SK-N-SH (cell line): ENCODE measurements around the gene RPS5. TPM values are rescaled to one million over a fixed set of nuclear protein-coding genes. Genes with fewer than 3 reads are reported as not detected.
A peak's percentile ranks its signal among the peaks of the same experiment; 100 is the strongest.

ENCODE experiments used
- CTCF ChIA-PET: fragments of 300-600, 350-600 bp; formaldehyde crosslinking; extraction: SDS; loops from one replicate; lab custom pipeline; 2021; lab: Yijun Ruan, JAX
- POLR2A ChIA-PET: fragments of 350-600 bp; sonication (Branson Sonifier 250); formaldehyde crosslinking; extraction: SDS; loops from one replicate; lab custom pipeline; 2020; ENCODE audit warnings: antibody characterized with exemption, inconsistent platforms; lab: Yijun Ruan, JAX
- DNase-seq: peaks from one replicate; pipeline ENCODE4 v3.0.0; 2012
- H2AFZ ChIP-seq: fragments of 200-600 bp; sonication (generic); 2 replicates; pipeline ENCODE4 v1.8.1; 2016; ENCODE audit warnings: antibody characterized with exemption, mild to moderate bottlenecking, low read depth
- H3F3A ChIP-seq: fragments of 200-600 bp; sonication (generic); replicated peaks from 2 replicates; pipeline ENCODE3; 2016; ENCODE audit warnings: antibody characterized with exemption, mild to moderate bottlenecking; ENCODE audit not compliant: insufficient read depth
- H3K27ac ChIP-seq, 2 experiments: fragments of 200-500 bp in 1 of 2; fragments of 200-600 bp in 1 of 2; sonication (Bioruptor generic) in 1 of 2; sonication (generic), shearing (Covaris generic) in 1 of 2; 2 replicates each; pipeline versions ENCODE4 v1.5.1 to v1.6.1; 2014 to 2016; ENCODE audit warnings: low read depth in 2 of 2, inconsistent platforms in 1 of 2, low read length in 1 of 2, mild to moderate bottlenecking in 1 of 2, mixed read lengths in 1 of 2
- H3K27me3 ChIP-seq: fragments of 200-600 bp; sonication (generic), shearing (Covaris generic); 2 replicates; pipeline ENCODE4 v1.6.1; 2016; ENCODE audit warnings: mixed run types; ENCODE audit not compliant: insufficient read depth
- H3K36me3 ChIP-seq, 2 experiments: fragments of 200-500 bp in 1 of 2; fragments of 200-600 bp in 1 of 2; sonication (Bioruptor generic) in 1 of 2; sonication (generic) in 1 of 2; replicated peaks in 1 of 2; 2 replicates each; pipeline versions ENCODE3 to v1.5.1; 2014 to 2016; ENCODE audit warnings: low read length in 1 of 2, mild to moderate bottlenecking in 1 of 2; ENCODE audit not compliant: insufficient read depth in 2 of 2, control insufficient read depth in 1 of 2
- H3K4me1 ChIP-seq, 2 experiments: fragments of 200-500 bp in 1 of 2; fragments of 200-600 bp in 1 of 2; sonication (Bioruptor generic) in 1 of 2; sonication (generic), shearing (Covaris generic) in 1 of 2; 2 replicates each; pipeline versions ENCODE4 v1.5.1 to v1.6.1; 2014 to 2016; ENCODE audit warnings: low read depth in 1 of 2, low read length in 1 of 2, mixed run types in 1 of 2; ENCODE audit not compliant: insufficient read depth in 2 of 2, control insufficient read depth in 1 of 2
- H3K4me2 ChIP-seq: fragments of 200-600 bp; sonication (generic), shearing (Covaris generic); 2 replicates; pipeline ENCODE4 v1.6.1; 2017; ENCODE audit warnings: mixed run types
- H3K4me3 ChIP-seq, 2 experiments: fragments of 200-500 bp in 1 of 2; fragments of 200-600 bp in 1 of 2; sonication (Bioruptor generic) in 1 of 2; sonication (generic), shearing (Covaris generic) in 1 of 2; 2 replicates each; pipeline versions ENCODE4 v1.5.1 to v1.8.1; 2014 to 2016; ENCODE audit warnings: low read depth in 2 of 2, inconsistent platforms in 1 of 2, low read length in 1 of 2, mild to moderate bottlenecking in 1 of 2, mixed read lengths in 1 of 2, moderate library complexity in 1 of 2
- H3K79me2 ChIP-seq: fragments of 200-600 bp; sonication (generic); 2 replicates; pipeline ENCODE4 v1.8.1; 2017; ENCODE audit warnings: mild to moderate bottlenecking; ENCODE audit not compliant: insufficient read depth
- H3K9ac ChIP-seq: fragments of 200-600 bp; sonication (generic); 2 replicates; pipeline ENCODE4 v1.6.1; 2017; ENCODE audit warnings: mixed run types
- H3K9me2 ChIP-seq: fragments of 200-600 bp; sonication (generic); 2 replicates; pipeline ENCODE4 v1.6.1; 2017; ENCODE audit warnings: mixed run types
- H3K9me3 ChIP-seq: fragments of 200-600 bp; sonication (generic); 2 replicates; pipeline ENCODE4 v1.6.1; 2017; ENCODE audit warnings: mixed run types, mild to moderate bottlenecking, moderate library complexity
- H4K20me1 ChIP-seq: fragments of 200-600 bp; sonication (generic); 2 replicates; pipeline ENCODE4 v1.6.1; 2017; ENCODE audit warnings: mild to moderate bottlenecking, mixed run types; ENCODE audit not compliant: insufficient read depth
- CHD2 ChIP-seq: fragments of 150-350 bp; IDR thresholded peaks from 2 replicates; pipeline ENCODE4 v1.6.1; 2018; ENCODE audit warnings: low read length; ENCODE audit not compliant: partially characterized antibody
- CTCF ChIP-seq: fragments of 200-600 bp; sonication (generic); IDR thresholded peaks from 2 replicates; pipeline ENCODE4 v1.6.1; 2017; ENCODE audit warnings: antibody characterized with exemption, mild to moderate bottlenecking, moderate library complexity
- EP300 ChIP-seq, 2 experiments: IDR thresholded peaks; 2 replicates each; pipeline versions ENCODE4 v1.4.0 to v1.6.1; 2012; ENCODE audit warnings: borderline replicate concordance in 1 of 2, low read depth in 1 of 2, low read length in 1 of 2
- FOSL2 ChIP-seq: IDR thresholded peaks from 2 replicates; pipeline ENCODE4 v1.4.0; 2012; ENCODE audit warnings: low read depth, mild to moderate bottlenecking, moderate library complexity, borderline replicate concordance
- JUND ChIP-seq: IDR thresholded peaks from 2 replicates; pipeline ENCODE4 v1.4.0; 2012
- MAX ChIP-seq: IDR thresholded peaks from 2 replicates; pipeline ENCODE4 v1.4.0; 2012; ENCODE audit warnings: low read depth
- MEF2A ChIP-seq: IDR thresholded peaks from 2 replicates; pipeline ENCODE4 v1.4.0; 2012; ENCODE audit warnings: low read depth, borderline replicate concordance
- MXI1 ChIP-seq: IDR thresholded peaks from 2 replicates; pipeline ENCODE4 v1.6.1; 2012; ENCODE audit warnings: mild to moderate bottlenecking, low read depth, low read length, improper control_type of control experiment
- NFIC ChIP-seq: IDR thresholded peaks from 2 replicates; pipeline ENCODE4 v1.4.0; 2012; ENCODE audit warnings: borderline replicate concordance
- PBX3 ChIP-seq: IDR thresholded peaks from 2 replicates; pipeline ENCODE4; 2012
- POLR2AphosphoS5 ChIP-seq: IDR thresholded peaks from 2 replicates; pipeline ENCODE4 v1.6.1; 2012; ENCODE audit warnings: low read depth, low read length
- RCOR1 ChIP-seq: fragments of 150-350 bp; IDR thresholded peaks from 2 replicates; pipeline ENCODE4 v1.6.1; 2017; ENCODE audit warnings: antibody characterized with exemption, low read length
- RFX5 ChIP-seq: IDR thresholded peaks from 2 replicates; pipeline ENCODE4 v1.6.1; 2012; ENCODE audit warnings: mild to moderate bottlenecking, improper control_type of control experiment, low read length
- YY1 ChIP-seq: IDR thresholded peaks from 2 replicates; pipeline ENCODE4 v1.4.0; 2012; ENCODE audit warnings: low read depth, mild to moderate bottlenecking
- WGBS: methylation state at CpG from one replicate; pipeline ENCODE4 v1.1.6; 2017; ENCODE audit warnings: low lambda C conversion rate; 5-methylcytosine and 5-hydroxymethylcytosine counted together
- polyA plus RNA-seq, 3 experiments: library from polyadenylated mRNA; depleted of rRNA; stranded (reverse); fragments of >200 nt; gene quantifications; 2 replicates each; pipeline ENCODE4 v1.2.3, GENCODE V29; 2012
- TF ChIP-seq, protein P1 (sequence below): fragments of 150-350 bp; IDR thresholded peaks from 2 replicates; pipeline ENCODE4 v1.6.1; 2017; ENCODE audit warnings: antibody characterized with exemption, low read length, low read depth, borderline replicate concordance

Gene RPS5
- polyA plus RNA-seq, 1 of the 3 experiments (the other 2 are of a cell fraction) = 4,334 TPM

GRCh38 chr19:58366585-58367430 lies 20.3 kb upstream of the RPS5 start:
- H3K4me3 ChIP-seq = no peak overlapping the region

DNA sequence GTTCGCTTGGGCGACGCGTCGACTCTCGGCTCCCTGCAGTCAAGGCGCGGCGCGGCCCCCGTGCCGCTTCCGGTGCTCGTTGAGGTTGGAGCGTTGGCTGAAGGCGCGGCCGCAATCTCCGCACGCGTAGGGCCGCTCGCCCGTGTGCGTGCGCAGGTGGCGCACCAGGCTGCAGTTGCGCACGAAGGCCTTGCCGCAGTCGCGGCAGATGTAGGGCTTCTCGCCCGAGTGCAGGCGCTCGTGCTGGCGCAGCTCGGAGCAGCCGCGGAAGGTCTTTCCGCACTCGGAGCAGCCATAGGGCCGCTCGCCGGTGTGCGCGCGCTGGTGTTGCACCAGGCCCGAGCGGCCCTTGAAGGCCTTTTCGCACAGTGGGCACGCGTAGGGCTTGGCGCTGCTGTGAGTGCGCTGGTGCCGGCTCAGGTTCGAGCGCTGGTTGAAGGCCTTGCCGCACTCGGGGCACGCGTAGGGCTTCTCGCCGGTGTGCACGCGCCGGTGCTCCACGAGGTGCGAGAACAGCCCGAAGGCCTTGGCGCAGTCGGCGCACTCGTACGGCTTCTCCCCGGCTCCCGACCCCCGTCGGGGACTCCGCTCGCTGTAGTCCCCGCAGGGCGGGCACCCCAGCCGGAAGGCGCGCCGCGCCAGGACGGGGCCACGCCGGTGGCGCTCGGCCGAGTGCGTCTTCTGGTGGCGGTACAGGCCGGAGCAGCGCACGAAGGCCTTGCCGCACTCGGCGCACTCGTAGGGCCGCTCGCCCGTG lies 19.2 kb upstream of the RPS5 start:
- H3K9ac ChIP-seq = no peak overlapping the region
- POLR2A ChIA-PET = no interaction called here
- H3K9me2 ChIP-seq = no peaks in the 10 kb centered on the region
- peaks cover 6% of the 10 kb centered on the region for H3F3A ChIP-seq
- peak; percentile 15 for DNase-seq
- H3K27me3 ChIP-seq = no peaks in the 10 kb centered on the region
- H3K9me3 ChIP-seq = no peaks in the 10 kb centered on the region
- H4K20me1 ChIP-seq = no peaks in the 10 kb centered on the region
- CTCF ChIA-PET = interaction anchor here (1.2 kb wide), 1 partner anchor 10 kb away, joined by 3 read pairs; no protein-coding TSS in a partner anchor
- no peak overlapping the region for H3K4me2 ChIP-seq
- H3K27ac ChIP-seq = no peak overlapping the region
- H3K36me3 ChIP-seq = no peaks in the 10 kb centered on the region
- H2AFZ ChIP-seq = no peak overlapping the region
- H3K4me1 ChIP-seq = no peaks in the 10 kb centered on the region
- WGBS = 96% methylated on average over 47 of the region's 106 CpGs
- no peak overlapping the region for H3K4me3 ChIP-seq
- H3K79me2 ChIP-seq = no peaks in the 10 kb centered on the region
- TF ChIP-seq JUND (no peak), RFX5 (no peak), RCOR1 (no peak), PBX3 (no peak), POLR2AphosphoS5 (no peak), YY1 (no peak), CHD2 (no peak), MAX (no peak), MXI1 (no peak), FOSL2 (no peak)
- TF ChIP-seq, protein P1, sequence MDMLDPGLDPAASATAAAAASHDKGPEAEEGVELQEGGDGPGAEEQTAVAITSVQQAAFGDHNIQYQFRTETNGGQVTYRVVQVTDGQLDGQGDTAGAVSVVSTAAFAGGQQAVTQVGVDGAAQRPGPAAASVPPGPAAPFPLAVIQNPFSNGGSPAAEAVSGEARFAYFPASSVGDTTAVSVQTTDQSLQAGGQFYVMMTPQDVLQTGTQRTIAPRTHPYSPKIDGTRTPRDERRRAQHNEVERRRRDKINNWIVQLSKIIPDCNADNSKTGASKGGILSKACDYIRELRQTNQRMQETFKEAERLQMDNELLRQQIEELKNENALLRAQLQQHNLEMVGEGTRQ = no peak

More at GRCh38 chr19:58366585-58367430, 20.3 kb upstream of the RPS5 start:
- no peak overlapping the region for H3K9ac ChIP-seq
- H2AFZ ChIP-seq = no peak overlapping the region
- POLR2A ChIA-PET = no interaction called here
- peaks cover 0 to under 1% of the 10 kb centered on the region in 2 experiments; a peak in 1 of 4 replicates for H3K4me1 ChIP-seq
- peak; percentile 31 for DNase-seq
- no peaks in the 10 kb centered on the region for H3K9me2 ChIP-seq
- no peaks in the 10 kb centered on the region for H3K36me3 ChIP-seq
- H3K4me2 ChIP-seq = no peak overlapping the region
- H3K79me2 ChIP-seq = no peaks in the 10 kb centered on the region
- no peak for TF ChIP-seq EP300 (IDR thresholded peaks at IDR 0.05; ENCODE audit: borderline replicate concordance in 1 of 2, low read depth in 1 of 2, low read length in 1 of 2)
- no peak for TF ChIP-seq NFIC
- TF ChIP-seq MEF2A = no peak
- TF ChIP-seq FOSL2 = no peak
- TF ChIP-seq PBX3 = no peak
- TF ChIP-seq CTCF = no peak
- TF ChIP-seq, all 33 proteins: peak for 0
- H3K9me3 ChIP-seq = no peaks in the 10 kb centered on the region
- CTCF ChIA-PET = interaction anchor here (1.0 to 1.2 kb wide), 2 partner anchors 11 to 13 kb away, joined by 3 read pairs; no protein-coding TSS in a partner anchor
- H3K27ac ChIP-seq = no peak overlapping the region
- WGBS = 90% methylated on average over 23 of the region's 32 CpGs
- peaks cover 12% of the 10 kb centered on the region for H3F3A ChIP-seq
- no peaks in the 10 kb centered on the region for H3K27me3 ChIP-seq
- H4K20me1 ChIP-seq = no peaks in the 10 kb centered on the region
